Cardiac fibroblast (primary cell): ENCODE results near the gene SHROOM1.
A peak's percentile ranks its signal among the peaks of the same experiment; 100 is the strongest.

ENCODE experiments used
- DNase-seq, 2 donors: peaks; one replicate each; pipeline versions ENCODE4 v3.0.0 to v3.0.0-alpha.2; 2010; ENCODE audit warnings: low read depth in 2 of 2
- H3K4me3 ChIP-seq, 2 donors: replicated peaks in 1 of 2; 1 replicate in 1 of 2; 2 replicates in 1 of 2; pipeline ENCODE4 v1.5.1; 2011; ENCODE audit warnings: low read depth in 2 of 2, low read length in 2 of 2, mild to moderate bottlenecking in 2 of 2, moderate library complexity in 1 of 2
- TF ChIP-seq, protein P1 (sequence below): IDR thresholded peaks from one replicate; pipeline ENCODE4 v1.5.1; 2011; ENCODE audit warnings: low read depth, mild to moderate bottlenecking, low read length, inconsistent platforms

Gene SHROOM1

DNA sequence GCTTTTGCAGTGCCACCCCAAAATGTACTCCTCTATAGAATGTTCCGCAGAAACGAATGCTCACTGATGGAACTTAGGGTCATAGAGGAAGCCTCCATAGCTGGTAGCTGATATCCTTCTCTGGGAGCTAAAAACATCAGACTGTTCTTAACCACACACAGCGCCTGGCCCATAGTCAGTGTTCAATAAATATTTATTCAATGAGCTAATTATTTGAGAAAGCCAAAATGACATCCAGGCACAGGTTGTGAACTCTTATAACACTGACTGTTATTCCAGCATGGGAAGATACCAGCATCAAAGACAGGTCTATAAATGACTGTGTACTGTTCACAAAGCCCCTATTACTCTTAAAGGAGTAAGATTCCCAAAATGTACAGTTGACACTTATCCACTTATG lies 22.9 kb upstream of the SHROOM1 start:
- no peak for DNase-seq

DNA sequence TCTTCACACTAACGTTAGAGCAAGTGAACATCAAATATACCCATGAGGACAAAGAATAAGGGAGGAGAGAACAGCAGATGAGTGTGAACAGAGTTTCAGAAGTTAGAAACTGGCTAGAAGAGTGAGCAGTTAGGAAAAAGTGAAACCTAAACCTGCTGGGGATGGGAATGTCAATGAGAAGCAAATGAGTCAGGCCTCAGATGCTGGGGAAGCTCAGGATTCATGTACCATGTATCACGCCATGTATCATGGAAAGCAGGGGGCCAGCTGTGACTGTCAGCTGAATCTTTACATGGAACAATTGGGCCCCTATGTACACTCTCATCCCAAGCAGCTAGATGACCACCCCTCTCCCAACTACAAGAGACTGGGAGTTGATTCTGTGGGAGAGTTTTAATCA lies 19.6 kb upstream of the SHROOM1 start:
- TF ChIP-seq, protein P1, sequence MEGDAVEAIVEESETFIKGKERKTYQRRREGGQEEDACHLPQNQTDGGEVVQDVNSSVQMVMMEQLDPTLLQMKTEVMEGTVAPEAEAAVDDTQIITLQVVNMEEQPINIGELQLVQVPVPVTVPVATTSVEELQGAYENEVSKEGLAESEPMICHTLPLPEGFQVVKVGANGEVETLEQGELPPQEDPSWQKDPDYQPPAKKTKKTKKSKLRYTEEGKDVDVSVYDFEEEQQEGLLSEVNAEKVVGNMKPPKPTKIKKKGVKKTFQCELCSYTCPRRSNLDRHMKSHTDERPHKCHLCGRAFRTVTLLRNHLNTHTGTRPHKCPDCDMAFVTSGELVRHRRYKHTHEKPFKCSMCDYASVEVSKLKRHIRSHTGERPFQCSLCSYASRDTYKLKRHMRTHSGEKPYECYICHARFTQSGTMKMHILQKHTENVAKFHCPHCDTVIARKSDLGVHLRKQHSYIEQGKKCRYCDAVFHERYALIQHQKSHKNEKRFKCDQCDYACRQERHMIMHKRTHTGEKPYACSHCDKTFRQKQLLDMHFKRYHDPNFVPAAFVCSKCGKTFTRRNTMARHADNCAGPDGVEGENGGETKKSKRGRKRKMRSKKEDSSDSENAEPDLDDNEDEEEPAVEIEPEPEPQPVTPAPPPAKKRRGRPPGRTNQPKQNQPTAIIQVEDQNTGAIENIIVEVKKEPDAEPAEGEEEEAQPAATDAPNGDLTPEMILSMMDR = no peak
- no peak overlapping the region for H3K4me3 ChIP-seq
- DNase-seq = peak in 1 of 2 donors; percentile 31

More for the DNA sequence above, 22.9 kb upstream of the SHROOM1 start:
- TF ChIP-seq, protein P1 = no peak
- H3K4me3 ChIP-seq = no peak overlapping the region

DNA sequence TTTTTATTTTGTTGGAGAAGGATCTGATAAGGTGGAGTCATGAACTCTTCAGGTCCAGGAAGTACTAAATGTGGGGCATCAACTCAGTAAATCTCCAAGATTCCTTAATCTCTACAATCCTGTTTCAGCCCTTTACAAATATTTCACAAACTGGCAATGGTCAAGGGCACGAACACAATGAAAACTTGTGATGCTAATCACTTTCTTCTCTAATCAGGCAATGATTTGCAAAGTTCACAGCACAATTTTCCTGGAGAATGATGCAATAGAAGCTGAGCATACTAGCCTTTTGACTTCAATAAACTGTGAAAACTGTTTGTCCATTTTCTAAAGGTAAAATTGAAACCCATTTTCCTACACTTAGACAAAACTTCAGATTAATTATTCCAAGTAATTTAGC lies 18.9 kb upstream of the SHROOM1 start:
- H3K4me3 ChIP-seq = no peak overlapping the region
- no peak for DNase-seq
- TF ChIP-seq, protein P1 = no peak

DNA sequence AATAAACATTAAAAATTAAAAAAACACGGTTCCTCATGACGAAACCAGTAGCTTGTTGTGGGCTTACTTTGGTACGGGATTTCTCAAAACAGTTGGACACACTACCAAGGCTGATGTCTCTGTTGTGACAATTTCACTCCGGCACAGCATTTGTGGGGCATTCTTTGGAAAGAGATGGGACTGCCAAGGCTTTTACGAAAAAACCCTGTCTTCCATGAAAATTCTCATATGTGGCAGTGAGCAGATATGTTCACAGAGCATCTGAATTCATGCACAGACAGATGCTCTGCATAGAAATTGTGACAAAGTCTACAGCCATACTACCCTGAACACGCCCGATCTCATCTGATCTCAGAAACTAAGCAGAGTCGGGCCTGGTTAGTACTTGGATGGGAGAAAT lies 17.8 kb upstream of the SHROOM1 start:
- TF ChIP-seq, protein P1 = no peak
- H3K4me3 ChIP-seq = no peak overlapping the region
- DNase-seq = no peak

DNA sequence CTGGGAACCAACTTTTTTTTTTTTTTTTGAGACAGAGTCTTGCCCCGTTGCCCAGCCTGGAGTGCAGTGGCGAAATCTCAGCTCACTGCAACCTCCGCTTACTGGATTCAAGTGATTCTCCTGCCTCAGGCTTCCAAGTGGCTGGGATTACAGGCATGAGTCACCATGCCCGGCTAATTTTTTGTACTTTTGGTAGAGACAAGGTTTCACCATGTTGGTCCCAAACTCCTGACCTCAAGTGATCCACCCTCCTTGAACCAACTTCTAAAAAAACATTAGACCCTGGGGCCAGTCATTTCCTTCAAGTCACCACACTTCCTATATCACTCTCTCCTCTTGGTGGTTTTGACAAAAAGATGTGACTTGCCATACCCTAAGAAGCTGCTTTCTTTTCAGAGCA lies 10.9 kb upstream of the SHROOM1 start:
- peak; percentile 47 to 58 for DNase-seq
- TF ChIP-seq, protein P1 = no peak
- H3K4me3 ChIP-seq = no peak overlapping the region

DNA sequence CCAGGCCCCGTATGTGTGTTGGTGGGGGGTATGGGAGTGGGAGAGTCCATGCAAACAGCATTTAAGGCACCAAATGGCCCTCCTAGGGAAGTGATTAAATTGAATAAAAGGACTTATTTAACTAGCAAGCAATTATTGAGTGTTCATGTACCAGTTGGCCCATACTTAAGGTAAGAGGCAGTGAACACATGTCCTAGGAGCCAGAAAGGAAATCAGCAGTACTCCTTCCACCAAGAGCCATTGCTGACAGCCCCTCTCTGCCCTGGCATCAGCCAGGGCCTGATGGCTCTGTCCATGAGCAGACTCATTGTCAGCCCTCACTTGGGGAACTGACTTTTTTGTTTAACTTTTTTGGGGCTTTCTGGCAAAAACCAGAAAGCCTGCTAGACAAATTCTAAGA lies 10.4 kb upstream of the SHROOM1 start:
- no peak for DNase-seq
- TF ChIP-seq, protein P1 = no peak
- no peak overlapping the region for H3K4me3 ChIP-seq

DNA sequence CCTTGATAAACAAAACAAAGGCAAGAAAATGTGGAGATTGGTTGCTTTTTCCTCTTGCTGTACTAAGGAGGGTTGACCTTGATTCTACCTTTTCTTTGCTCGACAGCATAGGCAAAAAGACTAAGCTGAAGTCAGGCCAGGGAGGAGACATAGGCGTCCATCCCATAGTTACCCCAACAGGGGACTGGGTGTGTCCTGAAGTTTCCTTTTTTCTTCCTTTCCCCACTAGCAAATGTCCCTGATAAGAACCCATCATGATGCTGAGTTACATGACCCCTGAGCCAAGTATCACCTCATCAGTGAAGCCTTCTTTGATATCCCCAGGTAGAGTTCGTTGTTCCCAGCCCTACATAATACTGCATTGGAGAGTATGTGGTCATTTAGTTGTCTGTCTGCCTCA lies 9.9 kb upstream of the SHROOM1 start:
- TF ChIP-seq, protein P1 = no peak
- H3K4me3 ChIP-seq = no peak overlapping the region
- DNase-seq = no peak
